ENCODE results near the gene IFI27L2. TPM values are rescaled to one million over a fixed set of nuclear protein-coding genes. Genes with fewer than 3 reads are reported as not detected.

IFI27L2 gene
- polyA plus RNA-seq, 1 of the 3 experiments (the other 2 are of a cell fraction), result 200 TPM

GRCh38 chr14:94119071-94119470, 10.3 kb downstream of the IFI27L2 start:
- Histone ChIP-seq H3K27me3 (ENCODE audit: insufficient read depth) (no peaks in the 10 kb centered on the region), H3K27ac (ENCODE audit: low read depth in 2 of 2, low read length in 1 of 2) (no peak overlapping the region), H3K79me2 (ENCODE audit: insufficient read depth) (no peaks in the 10 kb centered on the region), H3F3A (replicated peaks; ENCODE audit: insufficient read depth) (no peaks in the 10 kb centered on the region), H3K9me2 (no peaks in the 10 kb centered on the region), H3K9ac (no peak overlapping the region), H3K4me1 (ENCODE audit: control insufficient read depth in 1 of 2, insufficient read depth in 2 of 2, low read depth in 1 of 2, low read length in 1 of 2) (peaks cover 0 to 21% of the 10 kb centered on the region in 2 experiments; a peak in 1 of 4 replicates), H3K9me3 (no peaks in the 10 kb centered on the region), H4K20me1 (ENCODE audit: insufficient read depth) (no peaks in the 10 kb centered on the region), H3K4me2 (no peak overlapping the region), H2AFZ (ENCODE audit: low read depth) (no peak overlapping the region), H3K4me3 (ENCODE audit: low read depth in 2 of 2, low read length in 1 of 2) (no peak overlapping the region), H3K36me3 (replicated peaks in 1 of 2; ENCODE audit: control insufficient read depth in 1 of 2, insufficient read depth in 2 of 2, low read length in 1 of 2) (no peaks in the 10 kb centered on the region)
- TF ChIP-seq POLR2AphosphoS5 (IDR thresholded peaks at IDR 0.05; ENCODE audit: low read depth, low read length) (no peak), TEAD4 (IDR thresholded peaks at IDR 0.05; ENCODE audit: borderline replicate concordance, insufficient read depth) (no peak), SMC3 (IDR thresholded peaks at IDR 0.05; ENCODE audit: low read depth, low read length) (no peak), MEF2A (IDR thresholded peaks at IDR 0.05; ENCODE audit: borderline replicate concordance, low read depth) (no peak), YY1 (IDR thresholded peaks at IDR 0.05; ENCODE audit: low read depth) (no peak), MAX (IDR thresholded peaks at IDR 0.05; ENCODE audit: low read depth) (no peak), FOXJ3 (CRISPR knock-in tag; IDR thresholded peaks at IDR 0.05) (no peak), FOSL2 (IDR thresholded peaks at IDR 0.05; ENCODE audit: borderline replicate concordance, low read depth) (no peak), RFX5 (IDR thresholded peaks at IDR 0.05; ENCODE audit: low read length) (no peak), MXI1 (IDR thresholded peaks at IDR 0.05; ENCODE audit: low read depth, low read length) (no peak), CTCF (IDR thresholded peaks at IDR 0.05) (no peak), RXRA (IDR thresholded peaks at IDR 0.05; ENCODE audit: borderline replicate concordance, low read depth) (no peak), GABPA (IDR thresholded peaks at IDR 0.05; ENCODE audit: low read depth) (no peak), ELF1 (IDR thresholded peaks at IDR 0.05) (no peak), CHD2 (IDR thresholded peaks at IDR 0.05; ENCODE audit: low read length, partially characterized antibody) (no peak), USF1 (IDR thresholded peaks at IDR 0.05; ENCODE audit: borderline replicate concordance, low read depth) (no peak)
- no peak for DNase-seq
- POLR2A ChIA-PET, result no interaction called here
- CTCF ChIA-PET, result interaction anchor here (0.7 to 1.4 kb wide), 4 partner anchors 10 to 83 kb away, joined by 3 to 7 read pairs (median 3); partner anchors contain the start of gene IFI27L2

GRCh38 chr14:94117856-94118255, 11.5 kb downstream of the IFI27L2 start:
- no peak overlapping the region for H3K4me2 ChIP-seq
- H3K4me3 ChIP-seq (ENCODE audit: low read depth in 2 of 2, low read length in 1 of 2), result no peak overlapping the region
- TF ChIP-seq FOXJ3 (CRISPR knock-in tag; IDR thresholded peaks at IDR 0.05), result no peak
- no peak for TF ChIP-seq POLR2AphosphoS5 (IDR thresholded peaks at IDR 0.05; ENCODE audit: low read depth, low read length)
- no peak for TF ChIP-seq YY1 (IDR thresholded peaks at IDR 0.05; ENCODE audit: low read depth)
- TF ChIP-seq EZH2phosphoT487 (IDR thresholded peaks at IDR 0.05; ENCODE audit: borderline replicate concordance, low read depth), result no peak
- no peak for TF ChIP-seq RXRA (IDR thresholded peaks at IDR 0.05; ENCODE audit: borderline replicate concordance, low read depth)
- no peak for TF ChIP-seq CHD2 (IDR thresholded peaks at IDR 0.05; ENCODE audit: low read length, partially characterized antibody)
- TF ChIP-seq NFIC (IDR thresholded peaks at IDR 0.05; ENCODE audit: borderline replicate concordance), result no peak
- no peak for TF ChIP-seq JUND (IDR thresholded peaks at IDR 0.05)
- no peak for TF ChIP-seq GABPA (IDR thresholded peaks at IDR 0.05; ENCODE audit: low read depth)
- TF ChIP-seq ELF1 (IDR thresholded peaks at IDR 0.05), result no peak
- no peak for TF ChIP-seq ZBTB33 (IDR thresholded peaks at IDR 0.05; ENCODE audit: borderline replicate concordance, low read depth)
- no peak for TF ChIP-seq EP300 (IDR thresholded peaks at IDR 0.05; ENCODE audit: borderline replicate concordance in 1 of 2, low read depth in 1 of 2, low read length in 1 of 2)
- H2AFZ ChIP-seq (ENCODE audit: low read depth), result no peak overlapping the region
- H3K36me3 ChIP-seq (replicated peaks in 1 of 2; ENCODE audit: control insufficient read depth in 1 of 2, insufficient read depth in 2 of 2, low read length in 1 of 2), result no peaks in the 10 kb centered on the region
- H3F3A ChIP-seq (replicated peaks; ENCODE audit: insufficient read depth), result no peaks in the 10 kb centered on the region
- DNase-seq, result no peak
- ChIA-PET POLR2A (no interaction called here), CTCF (interaction anchor here (0.8 to 1.4 kb wide), 5 partner anchors 11 to 82 kb away, joined by 3 to 7 read pairs (median 4); no protein-coding TSS in a partner anchor)
- WGBS (ENCODE audit: low lambda C conversion rate), result 43% methylated on average over 9 of the region's 9 CpGs
- H3K27me3 ChIP-seq (ENCODE audit: insufficient read depth), result no peaks in the 10 kb centered on the region
- H3K27ac ChIP-seq (ENCODE audit: low read depth in 2 of 2, low read length in 1 of 2), result no peak overlapping the region
- no peaks in the 10 kb centered on the region for H3K79me2 ChIP-seq (ENCODE audit: insufficient read depth)
- H3K9ac ChIP-seq, result no peak overlapping the region
- peaks cover 0 to 33% of the 10 kb centered on the region in 2 experiments; a peak in 1 of 4 replicates for H3K4me1 ChIP-seq (ENCODE audit: control insufficient read depth in 1 of 2, insufficient read depth in 2 of 2, low read depth in 1 of 2, low read length in 1 of 2)
- H3K9me2 ChIP-seq, result no peaks in the 10 kb centered on the region
- no peaks in the 10 kb centered on the region for H4K20me1 ChIP-seq (ENCODE audit: insufficient read depth)
- no peaks in the 10 kb centered on the region for H3K9me3 ChIP-seq
